GM19239 (cell line): ENCODE results near the gene EIF3I.
A peak's percentile ranks its signal among the peaks of the same experiment; 100 is the strongest.

Source experiments
- DNase-seq: peaks from one replicate; pipeline ENCODE4 v3.0.0; 2011; ENCODE audit warnings: low spot score; ENCODE audit not compliant: insufficient read length
- FAIRE-seq: peaks from 2 replicates; lab custom pipeline; 2011; peaks lifted over from hg19 to GRCh38; lab: Jason Lieb, UNC

The EIF3I gene

DNA sequence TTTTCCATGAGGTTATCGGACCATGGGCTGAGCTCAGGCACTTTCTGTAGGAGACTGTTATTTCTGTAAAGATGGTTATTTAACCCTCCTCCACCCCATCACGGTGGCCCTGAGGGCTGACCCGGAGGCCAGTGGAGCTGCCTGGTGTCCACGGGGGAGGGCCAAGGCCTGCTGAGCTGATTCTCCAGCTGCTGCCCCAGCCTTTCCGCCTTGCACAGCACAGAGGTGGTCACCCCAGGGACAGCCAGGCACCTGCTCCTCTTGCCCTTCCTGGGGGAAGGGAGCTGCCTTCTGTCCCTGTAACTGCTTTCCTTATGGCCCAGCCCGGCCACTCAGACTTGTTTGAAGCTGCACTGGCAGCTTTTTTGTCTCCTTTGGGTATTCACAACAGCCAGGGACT lies 24.4 kb upstream of the EIF3I start:
- no peak for DNase-seq
- no peak for FAIRE-seq

DNA sequence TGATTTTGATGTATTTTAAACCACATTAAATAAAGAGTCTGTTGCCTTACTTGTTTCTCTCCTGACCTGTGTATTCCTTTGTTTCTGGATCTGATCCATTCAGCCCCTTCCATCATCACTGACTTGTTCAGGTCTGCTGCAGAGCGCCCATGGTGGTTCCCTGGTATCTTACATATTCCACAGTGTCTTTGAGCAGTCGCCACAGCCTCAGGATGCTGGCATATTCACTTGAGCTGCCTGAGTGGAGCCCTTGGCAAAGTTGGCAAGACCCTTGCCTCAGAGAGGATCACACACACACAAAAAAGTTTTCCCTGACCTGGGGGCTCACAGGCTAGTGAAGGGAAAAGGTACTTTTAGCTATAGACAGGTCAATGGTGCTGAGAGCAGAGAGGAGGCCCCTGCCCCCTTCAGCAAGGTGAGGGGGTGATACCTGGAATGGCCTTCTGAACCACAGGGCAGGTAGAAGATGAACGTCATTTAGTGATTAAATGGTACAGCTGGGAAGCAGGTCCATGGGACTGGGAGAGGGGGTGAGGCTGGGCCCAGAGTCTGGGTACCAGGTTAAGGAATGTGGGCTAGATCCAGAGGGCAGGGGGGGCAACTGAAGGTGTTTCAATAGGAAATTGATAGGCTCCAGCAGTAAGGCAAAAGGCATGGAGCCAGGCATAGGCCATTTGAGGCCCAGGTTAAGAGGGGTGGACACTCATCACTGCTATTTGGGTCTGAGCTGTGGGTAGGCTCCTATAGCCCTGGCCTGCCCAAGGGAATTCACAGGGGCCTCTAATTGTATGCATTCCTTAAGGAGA lies 23.8 kb upstream of the EIF3I start:
- FAIRE-seq (no peak), DNase-seq (no peak)

DNA sequence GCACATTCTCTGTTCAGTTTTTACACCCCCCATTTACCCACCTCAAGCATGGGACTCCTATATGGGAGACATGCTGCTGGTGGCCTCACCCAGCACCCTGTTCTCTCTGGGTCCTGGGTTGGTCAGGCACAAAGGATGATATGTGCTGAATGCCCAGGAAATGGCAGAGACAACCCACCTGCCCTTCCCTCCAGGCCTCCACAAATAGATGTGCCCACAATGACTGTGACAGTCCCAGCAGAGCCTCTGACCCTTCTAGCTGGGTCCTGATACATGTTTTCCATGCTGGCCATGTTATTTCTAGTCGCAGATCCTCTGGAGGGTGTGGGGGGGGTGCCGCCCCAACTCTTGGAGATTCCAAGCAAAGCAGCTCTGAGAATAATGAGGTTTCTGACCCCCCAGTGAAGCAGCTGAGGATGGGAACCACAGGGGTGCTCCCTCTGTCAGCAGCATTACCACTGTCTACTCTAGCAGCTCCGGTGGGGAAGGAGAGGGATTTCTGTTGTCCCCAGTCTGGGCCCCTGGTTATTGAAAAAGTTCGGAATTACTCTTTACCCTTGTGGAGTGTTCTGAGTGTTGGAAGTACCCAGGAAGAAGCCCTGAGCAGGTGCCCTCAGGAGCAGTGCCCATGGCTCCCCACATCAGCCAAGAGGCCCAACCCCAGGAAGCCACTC lies 23.0 kb upstream of the EIF3I start:
- FAIRE-seq (no peak), DNase-seq (no peak)

DNA sequence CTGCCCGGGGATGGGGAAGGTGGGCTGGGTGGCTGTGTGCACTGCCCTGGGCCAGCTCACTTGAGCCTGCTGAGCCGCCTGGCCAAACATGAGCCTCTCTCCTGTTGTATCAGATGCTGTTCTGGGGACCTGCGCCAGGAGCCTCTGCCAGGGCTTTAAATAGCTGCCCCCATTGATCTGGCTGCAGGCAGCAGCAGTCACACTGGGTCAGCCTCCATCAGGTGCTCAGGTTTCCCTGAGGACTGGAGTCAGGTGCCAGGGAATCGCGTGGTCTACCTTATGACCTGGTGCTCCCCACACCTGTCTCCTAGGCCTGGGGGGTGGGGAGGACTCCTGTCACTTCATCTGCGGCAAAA lies 22.5 kb upstream of the EIF3I start:
- DNase-seq = no peak
- no peak for FAIRE-seq

DNA sequence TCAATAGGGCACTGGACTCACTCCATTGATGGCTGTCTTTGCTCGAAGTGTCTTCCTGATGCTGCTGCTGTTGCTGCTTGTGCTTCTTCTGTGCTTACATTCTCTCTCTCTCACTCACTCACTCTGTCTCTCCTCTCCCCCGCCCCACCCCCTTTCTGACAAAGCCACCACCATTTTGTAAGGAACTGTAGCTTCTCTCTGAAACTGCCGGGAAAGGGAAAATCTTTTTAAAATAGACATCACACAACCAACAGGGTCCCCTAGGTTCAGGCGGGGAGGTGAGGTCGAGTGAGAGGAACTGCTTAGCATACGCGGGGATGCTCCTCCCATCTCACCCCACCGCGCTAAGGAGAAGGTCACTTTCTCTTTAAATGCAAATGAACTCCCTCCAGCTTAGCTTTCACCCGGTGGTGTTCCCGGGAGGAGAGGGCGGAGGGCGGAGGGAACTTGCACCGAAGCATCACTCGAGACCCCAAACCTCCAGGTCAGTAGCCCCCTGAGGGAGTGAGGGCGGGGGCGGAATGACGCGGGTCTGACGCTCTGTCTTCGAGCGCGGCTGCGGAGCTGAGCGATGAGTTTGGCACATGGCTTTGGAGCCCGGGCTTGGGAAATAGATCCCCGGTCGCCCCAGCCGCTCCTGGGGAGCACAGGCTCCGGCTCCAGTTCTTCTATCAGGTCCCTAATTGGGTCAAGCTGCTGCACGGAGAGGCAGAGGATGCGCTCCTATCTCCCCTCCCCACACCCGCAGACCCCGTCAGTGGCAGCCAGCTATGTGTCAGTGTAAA lies 21.8 kb upstream of the EIF3I start, which contains the start of gene CCDC28B:
Gene CCDC28B, plus strand, starts transcription at position 370 of the 785 bp plus-strand sequence. CDS start 1,341 bp downstream, outside the sequence.
- FAIRE-seq (peak; percentile 54), DNase-seq (peak; percentile 60)

DNA sequence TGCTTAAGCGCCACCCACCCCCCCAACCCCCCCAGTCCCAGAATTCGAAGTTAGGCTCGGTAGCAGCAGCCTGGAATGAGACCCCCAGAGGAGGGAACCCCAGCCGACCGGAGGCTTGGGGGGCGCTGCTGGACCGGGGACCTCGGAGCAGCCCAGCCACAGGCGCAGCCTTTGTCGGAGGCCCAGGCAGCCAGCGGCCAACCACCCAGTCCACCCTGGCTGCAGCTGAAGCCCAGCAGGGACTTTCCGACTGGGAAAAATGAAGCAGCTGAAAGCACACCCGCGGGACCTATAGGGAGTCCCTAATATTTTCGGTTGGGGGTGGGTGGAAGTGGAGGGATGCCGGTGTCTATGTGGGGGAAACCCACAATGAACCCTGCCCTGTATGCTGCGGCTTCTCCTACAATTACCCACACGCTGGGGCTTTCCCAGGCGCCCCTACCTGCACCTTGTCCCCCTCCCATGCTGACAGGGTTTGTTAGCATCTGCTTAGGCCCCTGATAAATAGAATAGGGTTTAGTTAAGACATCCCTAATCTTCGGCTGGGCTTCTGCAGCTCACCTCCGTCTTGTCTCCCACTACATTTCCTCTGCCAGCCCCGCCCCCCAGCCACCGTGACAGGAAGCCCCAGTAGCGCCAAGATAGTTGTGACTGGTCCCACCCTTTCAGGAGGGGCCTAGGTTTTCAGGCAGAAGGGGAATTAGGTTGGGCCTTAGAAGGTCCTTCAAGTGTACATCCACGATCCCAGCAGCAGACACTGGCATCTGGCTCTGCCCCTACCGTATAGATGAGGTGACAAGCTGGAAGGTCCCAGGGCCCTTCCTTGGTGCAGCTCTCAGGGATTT lies 21.0 kb upstream of the EIF3I start:
- FAIRE-seq (peak; percentile 97), DNase-seq (peak; percentile 59)

DNA sequence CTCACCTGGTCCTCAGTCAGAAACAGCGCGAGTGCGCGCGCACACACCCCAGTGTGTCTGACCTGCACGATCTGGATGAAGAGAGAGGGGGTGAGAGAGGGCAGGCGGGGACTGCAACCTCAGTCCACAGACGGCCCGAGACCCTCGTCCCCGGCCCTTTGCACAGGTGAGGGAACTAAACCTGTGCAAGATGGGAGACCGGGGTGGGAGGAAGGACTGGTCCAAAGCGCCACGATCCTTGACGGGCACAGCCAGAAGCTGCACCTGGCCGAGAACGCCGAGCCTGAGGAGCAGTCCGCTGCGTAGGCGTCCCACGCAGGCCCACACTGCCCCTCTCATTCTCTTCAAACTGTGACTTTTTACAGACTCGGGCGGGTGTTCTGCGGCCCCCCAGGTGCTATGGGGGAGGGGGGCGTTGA lies 17.3 kb upstream of the EIF3I start:
- no peak for DNase-seq
- FAIRE-seq = no peak

DNA sequence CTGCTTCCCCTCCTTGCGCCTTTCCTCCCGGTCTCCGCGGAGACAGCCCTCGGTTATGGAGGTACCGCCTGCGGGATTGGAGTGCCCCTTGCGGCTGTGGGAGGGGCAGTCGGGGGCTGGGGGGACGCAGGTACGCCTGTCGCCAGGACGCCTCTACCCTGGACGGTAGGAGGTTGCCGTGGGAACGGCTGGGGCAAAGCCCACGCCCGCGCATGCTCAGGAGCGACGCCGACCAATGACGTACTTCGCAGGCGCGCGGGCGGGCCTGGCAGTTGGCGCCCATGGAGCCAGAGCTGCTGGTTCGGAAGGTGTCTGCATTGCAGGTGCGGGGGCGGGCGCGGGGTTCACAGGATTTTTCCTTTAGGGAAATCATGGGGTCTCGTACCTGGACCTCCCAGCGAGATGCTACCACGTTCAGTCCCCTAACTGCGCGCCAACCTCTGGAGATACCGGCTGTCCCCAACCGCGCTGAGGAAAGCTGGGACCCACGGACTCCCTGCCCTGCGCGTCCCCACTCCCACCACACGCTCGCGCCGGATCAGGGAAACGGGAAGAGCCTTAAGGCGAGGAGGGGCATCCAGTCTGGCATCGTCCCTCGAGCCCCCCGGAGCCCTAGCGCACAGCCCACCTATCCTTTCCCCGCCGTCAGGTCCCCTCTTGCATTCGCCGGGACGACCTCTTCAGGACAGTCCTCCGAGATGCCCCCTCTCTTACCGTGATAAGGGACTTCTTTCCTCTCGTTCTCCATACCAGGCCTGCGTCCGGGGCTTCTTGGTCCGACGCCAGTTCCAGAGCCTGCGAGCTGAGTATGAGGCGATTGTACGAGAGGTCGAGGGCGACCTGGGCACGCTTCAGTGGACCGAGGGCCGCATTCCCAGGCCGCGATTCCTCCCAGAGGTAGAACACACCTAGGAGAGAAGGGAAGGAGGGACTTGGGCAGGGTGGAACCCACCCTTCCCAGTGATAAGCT lies 16.5 kb upstream of the EIF3I start, which contains the start of gene IQCC:
Gene IQCC, plus strand, starts transcription at position 271 of the 970 bp plus-strand sequence. Its CDS starts 11 bp downstream, at position 282.
- DNase-seq (peak; percentile 82), FAIRE-seq (peak; percentile 68)

DNA sequence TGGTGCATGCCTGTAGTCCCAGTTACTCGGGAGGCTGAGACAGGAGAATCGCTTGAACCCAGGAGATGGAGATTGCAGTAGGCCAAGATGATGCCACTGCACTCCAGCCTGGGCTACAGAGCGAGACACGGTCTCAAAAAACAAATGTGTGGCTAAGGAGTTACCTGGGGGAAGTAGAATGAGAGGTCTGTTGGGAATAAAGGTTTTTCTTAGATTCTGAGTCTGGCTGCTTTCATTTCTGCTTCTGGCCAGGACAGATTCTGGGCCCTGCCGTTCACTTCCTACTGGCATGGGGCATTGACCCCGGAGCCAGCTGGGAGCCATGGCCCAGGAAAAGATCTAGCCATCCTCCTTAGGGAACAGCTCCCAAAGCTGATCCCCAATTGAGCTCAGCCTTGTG lies 13.7 kb upstream of the EIF3I start:
- no peak for FAIRE-seq
- DNase-seq = no peak

DNA sequence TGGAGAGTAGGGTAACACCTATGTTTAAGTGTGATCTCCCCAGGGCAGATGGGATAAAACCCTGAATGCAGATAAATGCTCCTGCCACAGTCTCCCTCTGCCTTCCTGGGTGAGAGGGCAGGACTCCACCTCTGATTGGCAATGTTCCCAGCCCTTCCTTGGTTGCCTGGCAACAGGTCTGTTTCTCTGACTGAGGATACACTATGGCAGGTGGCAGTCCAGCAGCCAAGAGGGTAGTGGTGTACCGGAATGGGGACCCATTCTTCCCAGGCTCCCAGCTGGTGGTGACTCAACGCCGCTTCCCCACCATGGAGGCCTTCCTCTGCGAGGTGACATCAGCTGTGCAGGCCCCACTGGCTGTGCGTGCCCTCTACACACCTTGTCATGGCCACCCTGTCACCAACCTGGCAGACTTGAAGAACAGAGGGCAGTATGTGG lies 13.3 kb upstream of the EIF3I start, which contains the start of gene DCDC2B:
Gene DCDC2B, plus strand, starts transcription at position 199 of the 438 bp plus-strand sequence. Its CDS starts 5 bp downstream, at position 204.
- FAIRE-seq = no peak
- no peak for DNase-seq

DNA sequence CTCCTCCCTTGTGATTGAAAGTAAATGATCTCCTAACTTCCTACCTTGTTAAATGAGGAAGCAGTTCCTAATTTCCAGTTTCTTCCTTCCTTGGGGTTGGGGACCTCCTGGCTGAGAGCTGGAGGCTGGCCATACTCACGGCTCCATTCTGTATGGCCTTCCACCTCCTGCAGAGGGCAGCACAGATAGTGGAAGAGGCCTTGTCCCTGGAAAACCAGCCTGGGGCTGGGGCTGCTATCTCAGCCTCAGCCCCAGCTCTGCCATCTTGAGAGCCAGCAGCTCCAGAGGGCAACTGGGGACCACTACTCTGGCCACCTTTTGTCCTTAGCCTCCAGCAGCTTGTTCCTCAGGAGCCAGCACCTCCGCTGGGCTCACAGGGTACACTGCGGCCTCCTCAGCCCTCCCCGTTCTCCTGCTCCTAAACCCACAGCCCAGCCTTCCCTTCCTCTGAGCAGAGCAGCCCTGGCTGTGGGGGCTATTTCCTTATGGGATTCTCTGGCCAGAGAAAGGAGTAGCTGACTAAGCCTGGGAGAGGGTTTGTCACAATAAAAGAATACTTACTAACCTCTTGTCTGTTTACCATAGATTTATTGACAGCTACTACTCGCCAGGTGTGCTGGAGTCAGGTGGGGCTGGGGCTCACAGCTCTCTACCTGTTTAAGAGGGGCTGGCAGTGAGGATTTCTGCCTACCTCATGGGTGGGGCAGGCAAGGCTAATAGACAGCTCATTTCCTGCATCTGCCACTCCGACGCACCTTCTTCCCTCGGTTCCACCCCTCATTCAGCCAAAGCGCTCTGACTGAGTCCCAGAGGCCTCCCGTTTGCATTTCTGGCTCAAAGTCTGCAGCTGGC lies 6.4 kb upstream of the EIF3I start:
- DNase-seq (no peak), FAIRE-seq (peak; percentile 82)

DNA sequence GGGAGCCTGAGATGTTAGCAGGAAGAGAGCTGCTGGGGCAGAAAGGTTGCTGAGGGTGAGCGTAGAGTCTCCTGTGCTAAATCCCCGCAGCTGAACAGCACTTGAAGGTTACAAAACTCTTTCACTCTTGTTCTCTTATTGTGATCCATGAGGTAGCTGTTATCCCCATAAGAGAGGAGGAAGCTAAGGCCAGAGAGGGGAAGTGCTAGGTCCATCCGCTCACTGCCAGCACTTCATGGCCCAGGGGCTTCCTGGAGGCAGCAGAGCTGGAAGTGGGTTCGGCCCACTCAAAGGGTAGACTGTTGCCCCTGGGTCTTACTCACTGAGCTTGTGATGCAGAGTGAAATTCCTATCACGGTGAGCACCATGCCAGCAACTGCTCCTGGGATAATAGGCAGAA lies 5.6 kb upstream of the EIF3I start:
- no peak for FAIRE-seq

DNA sequence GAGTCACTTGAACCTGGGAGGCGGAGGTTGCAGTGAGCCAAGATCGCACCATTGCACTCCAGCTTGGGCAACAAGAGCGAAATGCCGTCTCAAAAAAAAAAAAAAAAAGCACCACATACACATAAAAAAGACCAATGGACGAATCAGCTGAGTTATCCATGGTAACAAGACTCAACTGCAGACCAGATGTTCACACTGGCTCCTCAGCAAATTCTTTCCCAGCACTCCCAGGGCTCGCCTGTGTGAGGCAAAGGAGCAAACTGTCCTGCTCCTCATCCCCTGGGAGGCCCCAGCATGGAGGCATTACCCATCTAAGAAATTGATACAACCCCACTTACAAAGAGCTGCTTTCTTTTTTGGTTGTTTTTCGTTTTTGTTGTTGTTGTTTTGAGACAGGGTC lies 3.2 kb upstream of the EIF3I start:
- FAIRE-seq = no peak
- DNase-seq = no peak

More for the DNA sequence above, 5.6 kb upstream of the EIF3I start:
- no peak for DNase-seq

DNA sequence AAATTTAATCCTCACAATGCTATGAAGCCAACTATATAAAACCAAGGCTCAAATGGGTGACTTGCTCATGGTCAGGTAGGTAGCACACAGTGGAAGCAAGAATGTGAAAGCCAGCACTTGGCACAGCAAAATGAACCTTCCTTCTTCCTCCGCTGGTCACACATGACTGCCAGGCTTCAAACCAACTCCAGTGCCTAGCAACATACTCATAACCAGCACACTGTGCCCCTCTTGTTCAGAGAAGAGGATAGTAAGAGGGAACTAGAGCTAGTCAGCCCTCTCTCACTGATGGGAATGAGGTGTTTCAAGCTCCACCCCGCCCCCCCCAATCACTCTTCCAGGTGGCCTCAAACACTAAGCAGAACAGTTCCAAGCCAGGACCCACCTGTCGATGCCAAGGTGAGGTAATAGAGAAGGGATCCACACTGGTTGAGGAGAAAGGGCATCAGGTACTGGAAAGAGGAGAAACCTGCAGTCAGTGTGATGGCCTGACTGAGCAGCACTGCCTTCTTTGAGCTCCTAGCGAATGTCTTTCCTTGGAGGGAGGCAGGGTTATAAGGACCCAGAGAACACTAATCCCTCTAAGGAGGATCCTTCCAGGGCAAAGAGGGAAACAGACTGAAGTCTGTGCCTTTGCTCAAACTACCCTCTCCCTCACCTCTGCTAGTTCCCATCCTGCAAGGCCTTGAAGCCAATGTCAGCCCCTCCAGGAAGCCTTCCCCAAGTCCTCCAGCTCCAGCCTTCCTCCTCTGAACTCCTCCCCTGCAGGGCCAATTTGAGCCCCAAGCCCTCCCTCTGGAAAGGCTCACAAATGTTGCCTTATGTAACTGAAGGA lies 1.2 kb upstream of the EIF3I start:
- DNase-seq (no peak), FAIRE-seq (no peak)

DNA sequence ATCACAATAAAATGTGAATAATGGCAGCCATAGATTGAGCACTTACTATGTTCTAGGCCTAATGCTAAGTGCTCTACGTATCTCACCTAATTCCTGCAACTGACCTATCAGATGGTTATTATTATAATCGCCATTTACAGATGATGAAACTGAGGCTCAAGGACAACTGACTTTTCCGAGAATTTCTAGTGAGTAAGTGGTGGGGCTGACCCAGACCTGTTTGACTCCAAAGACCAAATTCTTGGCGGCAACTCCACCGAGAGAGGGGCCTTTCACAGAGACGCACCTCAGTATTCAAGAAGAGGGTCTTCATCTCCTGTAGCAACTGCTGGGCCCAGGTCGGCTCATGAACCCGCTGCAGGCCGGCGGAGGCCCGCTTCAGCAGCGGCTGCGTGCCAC lies 627 bp upstream of the EIF3I start:
- DNase-seq = no peak
- FAIRE-seq = peak; percentile 64

DNA sequence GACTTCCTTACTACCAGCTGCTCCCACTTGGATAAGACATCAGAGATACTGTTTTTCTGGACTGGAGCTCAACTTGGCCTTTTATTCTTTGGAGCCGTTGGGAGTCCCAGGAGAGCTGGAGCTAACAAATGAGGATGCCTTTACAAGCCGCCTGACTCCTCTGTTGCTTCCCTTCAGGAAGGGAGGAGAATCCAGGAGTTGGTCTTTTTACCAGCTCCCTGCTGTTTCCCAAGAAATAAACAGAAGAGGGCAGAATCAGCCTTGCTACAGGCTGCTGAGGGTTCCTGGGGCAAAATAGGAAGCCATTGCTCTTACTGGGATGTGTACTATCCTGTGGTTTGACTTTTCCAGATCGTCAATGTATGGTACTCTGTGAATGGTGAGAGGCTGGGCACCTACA lies 1.5 kb downstream of the EIF3I start:
- FAIRE-seq (no peak), DNase-seq (no peak)

DNA sequence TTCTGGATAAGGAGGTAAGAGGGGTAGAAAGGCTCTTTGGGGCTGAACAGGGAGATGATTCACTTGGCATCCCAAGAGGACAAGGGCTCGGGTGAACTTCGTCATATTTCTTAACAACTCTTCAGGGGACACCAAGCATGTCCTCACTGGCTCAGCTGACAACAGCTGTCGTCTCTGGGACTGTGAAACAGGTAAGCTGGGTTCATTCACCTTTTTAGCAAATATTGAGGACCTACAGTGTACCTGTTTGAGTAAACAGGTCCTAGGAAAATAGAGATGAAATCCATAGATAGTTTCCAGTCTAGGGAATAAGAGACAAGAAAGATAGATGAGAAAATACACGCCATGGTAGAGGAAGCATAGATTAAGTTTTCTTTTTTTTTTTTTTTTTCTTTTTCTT lies 2.1 kb downstream of the EIF3I start:
- DNase-seq (no peak), FAIRE-seq (no peak)
